ENCODE data around the gene FBXL14.

The FBXL14 gene

DNA sequence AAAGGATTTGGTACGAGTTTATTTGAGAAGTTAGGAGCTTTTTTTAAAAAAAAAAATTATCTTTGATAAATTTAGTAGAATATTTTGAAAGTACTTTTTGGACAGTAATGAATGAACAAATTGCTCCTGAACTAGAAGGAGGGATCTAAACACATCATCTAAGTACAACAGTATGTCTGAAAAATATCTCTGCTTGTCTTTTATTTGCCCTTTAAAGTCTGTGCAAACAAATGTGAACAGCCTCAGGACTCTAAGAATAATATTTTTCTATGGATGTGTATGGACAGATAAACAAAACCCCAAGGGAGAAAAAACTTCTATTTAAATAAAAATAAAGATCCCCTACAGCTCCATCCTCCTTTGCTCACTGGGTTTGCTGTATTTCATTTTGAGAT is 19.5 kb downstream of the FBXL14 start:
- DNase-seq = no peak
- Histone ChIP-seq H3K9me3 (ENCODE audit: insufficient read depth, low read depth, low read length) (peaks cover 4% of the 10 kb centered on the region), H2BK5ac (ENCODE audit: low read depth, low read length, poor library complexity) (no peak overlapping the region), H3K4me1 (ENCODE audit: control insufficient read depth in 1 of 2, insufficient read depth in 2 of 2, low read length in 2 of 2) (no peaks in the 10 kb centered on the region), H3K9ac (ENCODE audit: low read length) (no peak overlapping the region), H3K79me1 (ENCODE audit: low read length) (no peaks in the 10 kb centered on the region), H4K91ac (ENCODE audit: low read depth, low read length) (no peak overlapping the region), H3K18ac (ENCODE audit: low read length) (no peak overlapping the region), H3K4ac (ENCODE audit: low read depth, low read length) (no peak overlapping the region), H2BK120ac (ENCODE audit: insufficient read depth, low read length, poor library complexity) (no peak overlapping the region), H3K4me3 (ENCODE audit: low read depth, low read length) (no peak overlapping the region), H3K27ac (ENCODE audit: low read depth, low read length) (no peak overlapping the region), H3K14ac (ENCODE audit: low read length) (no peak overlapping the region), H3K79me2 (ENCODE audit: control insufficient read depth, insufficient read depth, low read length, poor library complexity) (no peaks in the 10 kb centered on the region), H4K12ac (ENCODE audit: low read depth, low read length) (no peak overlapping the region), H2BK12ac (ENCODE audit: low read length) (no peak overlapping the region), H3K27me3 (ENCODE audit: insufficient read depth, low read length) (no peaks in the 10 kb centered on the region), H3K23ac (ENCODE audit: low read length) (no peak overlapping the region), H3K36me3 (ENCODE audit: control insufficient read depth in 1 of 2, insufficient read depth in 2 of 2, low read length in 2 of 2) (no peaks in the 10 kb centered on the region), H4K8ac (ENCODE audit: low read depth, low read length) (no peak overlapping the region), H3K4me2 (ENCODE audit: low read length) (no peak overlapping the region), H2AK5ac (ENCODE audit: low read length) (no peak overlapping the region), H2AFZ (ENCODE audit: insufficient read depth, low read length, poor library complexity) (no peak overlapping the region)
- no CpG with 5 or more reads among the region's 1 CpG for WGBS (ENCODE audit: extremely low coverage, insufficient coverage, insufficient read length)

DNA sequence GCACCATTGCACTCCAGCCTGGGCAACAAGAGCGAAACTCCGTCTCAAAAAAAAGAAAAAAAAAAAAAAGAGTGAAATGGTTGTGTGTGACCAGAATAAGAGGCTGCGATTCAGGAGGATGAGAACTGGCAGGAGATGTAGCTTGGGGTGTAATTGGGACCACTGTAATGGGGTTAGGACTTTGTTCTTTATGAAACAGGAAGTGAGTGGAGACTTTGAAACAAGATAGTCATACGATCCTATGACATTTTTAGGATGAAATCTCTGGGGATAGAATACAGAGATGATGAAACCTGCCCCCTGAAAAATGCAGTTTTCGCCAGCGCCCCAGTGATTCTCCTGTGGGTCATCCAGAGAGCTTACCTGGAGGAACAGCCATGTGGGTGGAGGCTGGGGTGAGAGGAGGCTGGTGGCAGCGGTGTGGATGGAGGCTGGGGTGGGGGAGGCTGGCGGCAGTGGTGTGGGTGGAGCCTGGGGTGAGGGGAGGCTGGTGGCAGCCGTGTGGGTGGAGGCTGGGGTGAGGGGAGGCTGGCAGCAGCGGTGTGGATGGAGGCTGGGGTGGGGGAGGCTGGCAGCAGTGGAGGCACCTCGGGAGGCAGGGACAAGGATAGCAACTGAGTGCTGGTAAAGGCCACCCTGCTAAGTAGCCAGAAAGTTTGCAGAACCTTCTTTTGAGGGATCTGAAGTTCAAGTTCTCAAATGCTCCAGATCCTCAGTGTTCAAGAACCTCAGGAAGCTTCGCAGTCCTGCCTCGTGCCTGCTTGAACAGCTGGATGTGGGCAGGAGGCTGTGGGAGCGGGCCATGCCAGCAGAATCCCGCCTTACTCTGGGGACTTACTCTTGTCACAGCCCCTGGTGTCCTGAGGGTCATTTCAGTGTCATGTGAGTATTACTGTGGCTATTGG is 20.2 kb downstream of the FBXL14 start:
- no peak overlapping the region for H3K14ac ChIP-seq (ENCODE audit: low read length)
- no peak overlapping the region for H2AK5ac ChIP-seq (ENCODE audit: low read length)
- no peak overlapping the region for H4K8ac ChIP-seq (ENCODE audit: low read depth, low read length)
- no peak overlapping the region for H3K9ac ChIP-seq (ENCODE audit: low read length)
- no peak overlapping the region for H2BK12ac ChIP-seq (ENCODE audit: low read length)
- no peak overlapping the region for H2BK5ac ChIP-seq (ENCODE audit: low read depth, low read length, poor library complexity)
- H3K27me3 ChIP-seq (ENCODE audit: insufficient read depth, low read length) = no peaks in the 10 kb centered on the region
- H3K79me1 ChIP-seq (ENCODE audit: low read length) = no peaks in the 10 kb centered on the region
- no peak for DNase-seq
- no peak overlapping the region for H3K4ac ChIP-seq (ENCODE audit: low read depth, low read length)
- no peak overlapping the region for H4K91ac ChIP-seq (ENCODE audit: low read depth, low read length)
- H2BK120ac ChIP-seq (ENCODE audit: insufficient read depth, low read length, poor library complexity) = no peak overlapping the region
- H4K12ac ChIP-seq (ENCODE audit: low read depth, low read length) = no peak overlapping the region
- H3K4me1 ChIP-seq (ENCODE audit: control insufficient read depth in 1 of 2, insufficient read depth in 2 of 2, low read length in 2 of 2) = no peaks in the 10 kb centered on the region
- H3K9me3 ChIP-seq (ENCODE audit: insufficient read depth, low read depth, low read length) = peaks cover 4% of the 10 kb centered on the region
- no peaks in the 10 kb centered on the region for H3K36me3 ChIP-seq (ENCODE audit: control insufficient read depth in 1 of 2, insufficient read depth in 2 of 2, low read length in 2 of 2)
- no CpG with 5 or more reads among the region's 15 CpGs for WGBS (ENCODE audit: extremely low coverage, insufficient coverage, insufficient read length)
- H3K4me2 ChIP-seq (ENCODE audit: low read length) = no peak overlapping the region
- H3K79me2 ChIP-seq (ENCODE audit: control insufficient read depth, insufficient read depth, low read length, poor library complexity) = no peaks in the 10 kb centered on the region
- no peak overlapping the region for H3K23ac ChIP-seq (ENCODE audit: low read length)
- H2AFZ ChIP-seq (ENCODE audit: insufficient read depth, low read length, poor library complexity) = no peak overlapping the region
- H3K27ac ChIP-seq (ENCODE audit: low read depth, low read length) = no peak overlapping the region
- H3K18ac ChIP-seq (ENCODE audit: low read length) = no peak overlapping the region
- no peak overlapping the region for H3K4me3 ChIP-seq (ENCODE audit: low read depth, low read length)

GRCh38 chr12:1572731-1573130 is 21.6 kb downstream of the FBXL14 start:
- Histone ChIP-seq H4K91ac (ENCODE audit: low read depth, low read length) (no peak overlapping the region), H3K18ac (ENCODE audit: low read length) (no peak overlapping the region), H2BK5ac (ENCODE audit: low read depth, low read length, poor library complexity) (no peak overlapping the region), H3K4me3 (ENCODE audit: low read depth, low read length) (no peak overlapping the region), H4K8ac (ENCODE audit: low read depth, low read length) (no peak overlapping the region), H3K27me3 (ENCODE audit: insufficient read depth, low read length) (no peaks in the 10 kb centered on the region), H3K36me3 (ENCODE audit: control insufficient read depth in 1 of 2, insufficient read depth in 2 of 2, low read length in 2 of 2) (no peaks in the 10 kb centered on the region), H3K9me3 (ENCODE audit: insufficient read depth, low read depth, low read length) (peaks cover 4% of the 10 kb centered on the region), H3K4me2 (ENCODE audit: low read length) (no peak overlapping the region), H3K4ac (ENCODE audit: low read depth, low read length) (no peak overlapping the region), H3K4me1 (ENCODE audit: control insufficient read depth in 1 of 2, insufficient read depth in 2 of 2, low read length in 2 of 2) (no peaks in the 10 kb centered on the region), H3K79me1 (ENCODE audit: low read length) (no peaks in the 10 kb centered on the region), H3K27ac (ENCODE audit: low read depth, low read length) (no peak overlapping the region), H2BK12ac (ENCODE audit: low read length) (no peak overlapping the region), H4K12ac (ENCODE audit: low read depth, low read length) (no peak overlapping the region), H2BK120ac (ENCODE audit: insufficient read depth, low read length, poor library complexity) (no peak overlapping the region), H3K14ac (ENCODE audit: low read length) (no peak overlapping the region), H3K23ac (ENCODE audit: low read length) (no peak overlapping the region), H3K9ac (ENCODE audit: low read length) (no peak overlapping the region), H3K79me2 (ENCODE audit: control insufficient read depth, insufficient read depth, low read length, poor library complexity) (no peaks in the 10 kb centered on the region), H2AK5ac (ENCODE audit: low read length) (no peak overlapping the region), H2AFZ (ENCODE audit: insufficient read depth, low read length, poor library complexity) (no peak overlapping the region)
- WGBS (ENCODE audit: extremely low coverage, insufficient coverage, insufficient read length) = no CpG with 5 or more reads among the region's 5 CpGs
- DNase-seq = no peak

DNA sequence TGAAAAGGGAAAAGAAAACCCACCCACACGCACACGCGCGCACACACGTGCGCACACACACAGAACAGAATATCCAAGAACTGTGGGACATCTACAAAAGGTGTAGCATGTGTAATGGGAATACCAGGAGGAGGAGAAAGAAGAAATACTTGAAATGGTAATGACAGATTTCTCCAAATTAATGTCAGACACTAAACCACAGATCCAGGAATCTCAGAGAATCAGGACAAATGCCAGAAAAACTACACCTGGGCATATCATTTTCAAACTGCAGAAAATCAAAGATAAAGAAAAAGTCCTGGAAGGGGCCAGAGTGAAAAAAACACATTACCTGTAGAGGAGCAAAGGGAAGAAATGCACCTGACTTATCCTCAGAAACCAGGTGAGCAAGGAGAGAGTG is 26.5 kb downstream of the FBXL14 start:
- no peak overlapping the region for H3K23ac ChIP-seq (ENCODE audit: low read length)
- no peak overlapping the region for H2BK5ac ChIP-seq (ENCODE audit: low read depth, low read length, poor library complexity)
- H3K27ac ChIP-seq (ENCODE audit: low read depth, low read length) = no peak overlapping the region
- H3K14ac ChIP-seq (ENCODE audit: low read length) = no peak overlapping the region
- H2AFZ ChIP-seq (ENCODE audit: insufficient read depth, low read length, poor library complexity) = no peak overlapping the region
- H2BK12ac ChIP-seq (ENCODE audit: low read length) = no peak overlapping the region
- H2BK120ac ChIP-seq (ENCODE audit: insufficient read depth, low read length, poor library complexity) = no peak overlapping the region
- H3K36me3 ChIP-seq (ENCODE audit: control insufficient read depth in 1 of 2, insufficient read depth in 2 of 2, low read length in 2 of 2) = no peaks in the 10 kb centered on the region
- no peak for DNase-seq
- H3K79me2 ChIP-seq (ENCODE audit: control insufficient read depth, insufficient read depth, low read length, poor library complexity) = no peaks in the 10 kb centered on the region
- H3K4me3 ChIP-seq (ENCODE audit: low read depth, low read length) = no peak overlapping the region
- peaks cover 2 to 4% of the 10 kb centered on the region in 2 experiments for H3K4me1 ChIP-seq (ENCODE audit: control insufficient read depth in 1 of 2, insufficient read depth in 2 of 2, low read length in 2 of 2)
- no peaks in the 10 kb centered on the region for H3K27me3 ChIP-seq (ENCODE audit: insufficient read depth, low read length)
- no peak overlapping the region for H3K4me2 ChIP-seq (ENCODE audit: low read length)
- no peaks in the 10 kb centered on the region for H3K79me1 ChIP-seq (ENCODE audit: low read length)
- no peak overlapping the region for H4K12ac ChIP-seq (ENCODE audit: low read depth, low read length)
- WGBS (ENCODE audit: extremely low coverage, insufficient coverage, insufficient read length) = no CpG with 5 or more reads among the region's 6 CpGs
- H3K9me3 ChIP-seq (ENCODE audit: insufficient read depth, low read depth, low read length) = no peaks in the 10 kb centered on the region
- no peak overlapping the region for H3K18ac ChIP-seq (ENCODE audit: low read length)
- H4K8ac ChIP-seq (ENCODE audit: low read depth, low read length) = no peak overlapping the region
- H2AK5ac ChIP-seq (ENCODE audit: low read length) = no peak overlapping the region
- H3K9ac ChIP-seq (ENCODE audit: low read length) = no peak overlapping the region
- H3K4ac ChIP-seq (ENCODE audit: low read depth, low read length) = no peak overlapping the region
- no peak overlapping the region for H4K91ac ChIP-seq (ENCODE audit: low read depth, low read length)

Measured in trophoblast cell (in vitro differentiated cells and primary cell).